Activated naive CD4-positive, alpha-beta T cell treated with anti-CD3 and anti-CD28 coated beads for 36 hours (primary cell): ENCODE measurements around the gene SLC6A19. TPM values are rescaled to one million over a fixed set of nuclear protein-coding genes. Genes with fewer than 3 reads are reported as not detected.

Experiments used
- CTCF ChIA-PET: fragments of 350-600 bp; sonication (Branson Sonifier 250); formaldehyde crosslinking; loops from one replicate; lab custom pipeline; 2021; ENCODE audit warnings: antibody characterized with exemption; lab: Charles Lee
- DNase-seq: peaks from one replicate; pipeline ENCODE4 v3.0.0-alpha.2; 2020
- H3K27ac Mint-ChIP-seq: one replicate; pipeline ENCODE4 v1.8.0; 2021; ENCODE audit warnings: mild to moderate bottlenecking, mixed read lengths
- H3K27me3 Mint-ChIP-seq: one replicate; pipeline ENCODE4 v1.8.0; 2021; ENCODE audit warnings: low read depth, mixed read lengths
- H3K36me3 Mint-ChIP-seq: one replicate; pipeline ENCODE4 v1.8.0; 2021; ENCODE audit warnings: low read depth, mixed read lengths
- H3K4me1 Mint-ChIP-seq: one replicate; pipeline ENCODE4 v1.8.0; 2021; ENCODE audit warnings: low read depth, mixed read lengths
- H3K4me3 Mint-ChIP-seq: one replicate; pipeline ENCODE4 v1.8.0; 2021; ENCODE audit warnings: mild to moderate bottlenecking, moderate library complexity, mixed read lengths
- H3K9me3 Mint-ChIP-seq: one replicate; pipeline ENCODE4 v1.8.0; 2021; ENCODE audit warnings: mixed read lengths
- intact Hi-C: fragments of 100-400 bp; cut with micrococcal nuclease; formaldehyde crosslinking; loops from one replicate; pipeline ENCODE4 v1.15.1; 2023
- total RNA-seq, 2 experiments: library from RNA; stranded (reverse); gene quantifications; one replicate each; pipeline ENCODE4 v1.2.3, GENCODE V29; 2021

Gene SLC6A19
- total RNA-seq, 2 experiments from 2014 or later: not detected

DNA sequence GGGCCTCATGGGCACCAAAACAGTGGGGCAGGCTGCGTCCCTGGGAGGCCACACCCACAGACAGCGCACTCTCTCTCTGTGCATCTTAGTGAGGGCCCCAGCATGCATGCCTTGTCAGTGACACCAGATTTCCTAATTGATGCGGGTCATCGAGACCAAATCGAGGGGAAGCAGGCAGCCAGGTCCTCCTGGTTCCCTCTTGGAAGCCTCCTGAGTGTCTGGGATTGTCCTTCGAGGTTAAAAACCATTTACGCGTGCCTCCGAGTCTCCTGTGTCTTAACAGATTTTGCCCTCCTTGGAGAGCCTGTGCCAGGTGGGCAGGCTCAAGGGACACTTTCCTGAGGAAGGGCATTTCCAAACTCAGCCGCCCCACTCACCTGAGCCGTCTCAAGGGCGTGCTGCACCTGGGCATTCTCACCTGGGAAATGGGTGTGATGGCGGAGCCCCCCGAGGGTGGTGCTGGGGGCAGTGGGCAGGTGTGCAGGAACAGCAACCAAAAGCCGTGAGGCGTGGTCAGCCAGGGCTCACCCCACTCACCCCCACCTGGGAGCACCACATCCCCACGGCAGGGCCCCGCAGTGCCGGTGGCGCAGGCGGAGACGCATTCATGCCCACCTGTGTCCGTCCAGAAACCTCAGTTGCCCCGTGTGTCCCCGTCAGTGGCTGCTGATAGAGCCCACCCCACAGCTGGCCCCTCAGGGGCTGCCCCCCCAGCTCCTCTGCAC lies 2.7 kb downstream of the SLC6A19 start:
- Mint-ChIP-seq H3K4me1 (no peaks in the 10 kb centered on the region), H3K27ac (no peak overlapping the region), H3K36me3 (no peaks in the 10 kb centered on the region), H3K27me3 (peaks cover 2% of the 10 kb centered on the region), H3K9me3 (no peaks in the 10 kb centered on the region), H3K4me3 (no peak overlapping the region)
- intact Hi-C loops: no loop called here
- no peak for DNase-seq
- CTCF ChIA-PET: no interaction called here

DNA sequence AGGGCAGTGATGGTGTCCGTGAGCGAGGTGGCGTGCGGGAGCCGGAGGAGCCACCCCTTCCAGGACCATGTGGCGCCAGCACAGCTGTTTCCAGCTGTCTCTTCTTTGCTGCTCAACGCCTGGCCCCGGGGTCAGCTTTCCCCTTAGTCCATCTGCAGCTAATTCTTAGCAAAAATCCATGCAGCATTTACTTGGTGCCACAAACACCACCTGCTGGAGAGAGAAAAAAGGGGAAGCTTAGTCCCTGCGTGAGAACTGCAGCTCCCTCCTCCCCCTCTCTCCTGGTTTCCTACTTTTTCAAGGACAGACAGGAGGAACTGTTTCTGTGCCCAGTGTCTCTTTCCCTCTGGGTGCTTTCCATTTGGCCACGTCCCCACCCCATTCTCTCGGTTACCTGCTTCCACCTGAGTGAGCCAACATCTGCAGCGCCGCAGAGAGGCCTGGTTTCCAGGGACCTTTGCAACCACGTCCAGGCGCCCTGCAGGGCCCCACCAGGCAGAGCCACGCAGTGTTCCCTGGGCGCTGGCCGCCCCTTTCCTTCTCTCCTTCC lies 3.4 kb downstream of the SLC6A19 start:
- no peaks in the 10 kb centered on the region for H3K4me1 Mint-ChIP-seq
- no peaks in the 10 kb centered on the region for H3K9me3 Mint-ChIP-seq
- DNase-seq: no peak
- H3K36me3 Mint-ChIP-seq: no peaks in the 10 kb centered on the region
- peaks cover 2% of the 10 kb centered on the region for H3K27me3 Mint-ChIP-seq
- no peak overlapping the region for H3K27ac Mint-ChIP-seq
- H3K4me3 Mint-ChIP-seq: no peak overlapping the region
- CTCF ChIA-PET: no interaction called here
- intact Hi-C loops: no loop called here

DNA sequence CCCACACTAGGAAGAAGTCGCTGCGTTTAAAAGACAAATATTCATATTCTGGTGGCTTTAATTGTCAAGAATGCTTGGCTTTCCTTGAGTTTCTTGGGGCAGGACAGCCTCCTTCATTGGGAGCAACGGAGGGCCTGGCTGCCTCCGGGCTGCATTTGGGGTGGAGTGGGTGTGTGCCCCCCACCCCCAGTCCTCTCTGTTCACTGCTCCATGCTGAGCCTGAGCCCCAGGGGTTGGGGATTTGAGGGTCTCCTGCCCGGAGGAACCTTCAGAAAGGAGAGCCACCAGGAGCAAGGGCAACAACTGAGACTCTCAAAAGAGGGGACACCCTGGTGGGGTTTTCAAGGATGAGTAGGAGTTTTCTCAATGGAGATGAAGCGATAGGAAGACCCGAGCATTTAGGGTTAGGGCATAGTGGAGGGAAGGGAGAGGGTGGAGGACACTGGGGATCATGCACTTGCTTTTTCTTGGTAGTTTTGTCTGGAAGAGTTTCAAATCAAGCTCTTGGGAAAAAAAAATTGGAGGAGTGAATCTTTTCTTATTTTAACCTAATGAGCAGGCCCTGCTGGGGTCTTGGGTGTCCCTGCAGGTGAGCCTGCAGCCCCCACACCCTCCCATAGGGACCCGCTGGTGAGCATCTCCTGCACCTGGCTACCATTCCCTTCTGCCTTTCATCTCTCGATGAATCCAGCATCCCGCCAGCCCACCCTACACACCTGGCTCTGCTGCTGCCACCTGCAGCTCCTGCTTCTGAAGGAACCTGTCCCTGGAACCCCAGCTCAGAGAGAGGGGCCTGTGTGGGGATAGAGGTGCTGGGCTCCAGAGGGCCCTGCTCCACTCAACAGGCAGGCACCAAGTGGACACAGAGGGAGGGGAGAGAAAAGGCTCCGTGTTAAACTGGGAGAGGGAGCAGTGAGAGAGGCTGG lies 4.1 kb downstream of the SLC6A19 start:
- Mint-ChIP-seq H3K27ac (no peak overlapping the region), H3K4me3 (no peak overlapping the region), H3K4me1 (no peaks in the 10 kb centered on the region), H3K27me3 (peaks cover 2% of the 10 kb centered on the region), H3K36me3 (no peaks in the 10 kb centered on the region), H3K9me3 (no peaks in the 10 kb centered on the region)
- DNase-seq: no peak
- CTCF ChIA-PET: no interaction called here
- intact Hi-C loops: no loop called here

DNA sequence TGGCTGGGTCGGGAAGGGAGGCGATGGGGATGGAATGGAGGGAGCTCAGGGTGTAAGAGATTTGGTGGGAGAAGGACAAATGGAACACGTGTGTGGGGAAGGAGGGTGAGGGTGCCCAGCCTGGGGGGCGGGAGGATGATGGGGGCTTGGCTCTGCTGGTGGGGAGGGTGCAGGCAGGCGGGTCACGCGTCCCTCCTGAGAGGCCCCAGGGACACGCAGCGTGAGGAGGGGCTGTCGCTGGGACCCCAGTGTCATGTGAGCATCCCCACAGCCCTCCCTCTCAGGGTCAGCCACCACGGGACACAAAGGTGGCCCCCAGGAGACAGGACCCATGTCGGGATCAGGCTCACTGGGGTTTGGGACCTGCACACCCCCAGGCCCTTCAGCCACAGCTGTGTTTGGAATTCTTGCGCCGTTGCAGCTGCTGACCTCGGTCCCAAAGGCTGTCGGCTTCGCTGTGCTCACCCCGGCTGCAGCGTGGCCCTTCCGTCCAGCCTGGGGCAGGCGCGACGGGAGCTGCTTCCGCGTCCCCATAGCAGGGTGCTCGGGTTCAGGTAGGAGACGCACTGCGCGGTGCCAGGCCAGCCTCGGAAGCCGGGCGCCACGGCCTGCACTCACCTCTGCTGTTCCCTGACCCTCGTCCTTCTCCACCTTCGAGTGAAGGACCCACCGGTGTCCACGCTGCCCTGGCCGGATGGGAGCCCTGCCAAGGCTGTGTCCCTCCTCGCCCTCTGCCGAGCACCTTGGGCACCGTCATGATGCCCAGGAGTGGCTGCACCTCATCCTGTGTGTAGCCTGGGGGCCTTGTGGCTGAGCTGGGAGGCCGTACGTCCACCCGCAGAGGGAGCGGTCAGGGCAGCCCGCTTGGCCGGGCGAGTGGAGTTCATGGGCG lies 5.4 kb downstream of the SLC6A19 start:
- DNase-seq: no peak
- no peaks in the 10 kb centered on the region for H3K4me1 Mint-ChIP-seq
- H3K4me3 Mint-ChIP-seq: no peak overlapping the region
- H3K36me3 Mint-ChIP-seq: no peaks in the 10 kb centered on the region
- intact Hi-C loops: no loop called here
- no peaks in the 10 kb centered on the region for H3K9me3 Mint-ChIP-seq
- CTCF ChIA-PET: interaction anchor here (0.5 kb wide), 1 partner anchor 219 kb away, joined by 3 read pairs; no protein-coding TSS in a partner anchor
- H3K27me3 Mint-ChIP-seq: peaks cover 2% of the 10 kb centered on the region
- no peak overlapping the region for H3K27ac Mint-ChIP-seq

DNA sequence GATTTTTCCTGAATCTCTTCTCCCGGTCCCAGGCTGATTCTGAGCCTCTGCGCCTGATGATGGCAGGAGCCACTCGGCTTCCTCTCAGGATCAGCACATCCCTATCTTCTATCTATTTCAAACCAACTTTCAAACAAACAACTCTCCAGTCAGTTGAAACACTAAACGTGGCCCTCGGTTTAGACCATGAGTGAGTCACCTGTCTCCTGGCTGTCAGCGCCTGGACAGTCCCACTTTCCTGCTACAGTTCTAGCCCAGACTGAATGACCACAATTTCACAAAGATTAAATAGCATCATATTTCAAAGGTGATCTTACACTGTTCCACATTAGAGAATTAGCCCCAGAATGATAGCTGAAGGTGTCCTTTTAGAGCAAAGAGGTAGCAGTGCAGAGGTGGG lies 6.2 kb downstream of the SLC6A19 start:
- intact Hi-C loops: no loop called here
- Mint-ChIP-seq H3K27ac (no peak overlapping the region), H3K4me3 (no peak overlapping the region), H3K27me3 (peaks cover 2% of the 10 kb centered on the region), H3K9me3 (no peaks in the 10 kb centered on the region), H3K4me1 (no peaks in the 10 kb centered on the region), H3K36me3 (no peaks in the 10 kb centered on the region)
- CTCF ChIA-PET: no interaction called here
- no peak for DNase-seq

DNA sequence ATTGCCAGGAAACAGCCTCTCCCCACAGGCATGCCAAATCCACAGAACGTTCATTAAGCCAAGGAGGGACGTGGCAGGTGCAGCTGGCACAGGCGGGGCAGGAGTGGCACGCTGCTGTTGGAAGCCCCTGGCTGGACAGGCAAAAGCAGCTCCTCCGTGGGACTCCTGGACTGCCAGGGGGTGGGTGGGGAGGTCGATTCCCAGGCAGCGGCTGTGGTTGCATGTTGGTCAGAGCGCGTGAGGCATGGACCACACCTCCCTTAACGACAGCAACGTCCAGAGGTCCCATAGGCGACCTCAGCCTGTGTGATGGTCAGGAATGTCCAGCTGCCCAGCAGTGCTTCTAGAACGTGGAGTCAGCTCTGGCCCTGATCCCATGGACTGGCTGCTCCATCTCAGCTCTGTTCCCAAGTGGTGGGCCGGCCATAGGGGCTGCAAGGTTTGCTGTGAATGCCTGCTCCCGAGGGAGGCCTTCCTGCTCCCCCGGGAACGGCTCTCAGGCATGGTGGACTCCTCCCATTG lies 6.9 kb downstream of the SLC6A19 start:
- Mint-ChIP-seq H3K4me1 (no peaks in the 10 kb centered on the region), H3K27me3 (peaks cover 2% of the 10 kb centered on the region), H3K4me3 (no peak overlapping the region), H3K36me3 (no peaks in the 10 kb centered on the region), H3K9me3 (no peaks in the 10 kb centered on the region), H3K27ac (no peak overlapping the region)
- intact Hi-C loops: no loop called here
- CTCF ChIA-PET: no interaction called here
- DNase-seq: no peak

DNA sequence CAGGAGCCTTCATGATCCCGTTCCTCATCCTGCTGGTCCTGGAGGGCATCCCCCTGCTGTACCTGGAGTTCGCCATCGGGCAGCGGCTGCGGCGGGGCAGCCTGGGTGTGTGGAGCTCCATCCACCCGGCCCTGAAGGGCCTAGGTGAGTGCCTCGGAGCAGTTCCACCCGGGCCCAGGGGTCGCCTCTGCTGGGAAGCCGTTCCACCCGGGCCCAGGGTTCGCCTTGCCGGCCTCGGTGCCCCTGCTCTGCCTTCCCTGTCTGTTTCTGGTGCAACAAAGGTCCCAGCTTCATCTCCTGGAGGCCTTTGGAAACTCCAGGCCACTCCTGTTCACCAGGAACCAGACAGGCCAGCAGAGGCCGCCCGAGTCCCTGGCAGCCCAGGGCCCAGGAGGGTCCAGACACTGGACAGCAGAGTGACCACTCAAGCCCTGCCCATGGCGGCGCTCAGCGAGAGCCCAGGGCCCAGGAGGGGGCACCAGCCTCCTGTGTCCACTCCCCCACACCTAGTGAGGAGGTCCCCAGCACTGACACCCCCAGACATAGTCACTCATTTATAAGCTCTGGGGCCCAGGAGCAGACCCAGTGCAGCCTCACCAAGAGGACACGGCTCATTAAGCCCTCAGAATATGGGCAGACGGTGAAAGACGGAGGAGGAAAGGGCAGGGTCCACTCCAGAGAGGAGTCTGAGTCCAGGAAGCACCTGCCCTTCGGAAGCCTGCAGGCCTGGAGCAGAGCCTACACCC lies 7.5 kb downstream of the SLC6A19 start:
- intact Hi-C loops: no loop called here
- no peak overlapping the region for H3K27ac Mint-ChIP-seq
- no peak for DNase-seq
- CTCF ChIA-PET: no interaction called here
- no peaks in the 10 kb centered on the region for H3K4me1 Mint-ChIP-seq
- H3K36me3 Mint-ChIP-seq: no peaks in the 10 kb centered on the region
- peaks cover 2% of the 10 kb centered on the region for H3K27me3 Mint-ChIP-seq
- no peak overlapping the region for H3K4me3 Mint-ChIP-seq
- H3K9me3 Mint-ChIP-seq: no peaks in the 10 kb centered on the region

DNA sequence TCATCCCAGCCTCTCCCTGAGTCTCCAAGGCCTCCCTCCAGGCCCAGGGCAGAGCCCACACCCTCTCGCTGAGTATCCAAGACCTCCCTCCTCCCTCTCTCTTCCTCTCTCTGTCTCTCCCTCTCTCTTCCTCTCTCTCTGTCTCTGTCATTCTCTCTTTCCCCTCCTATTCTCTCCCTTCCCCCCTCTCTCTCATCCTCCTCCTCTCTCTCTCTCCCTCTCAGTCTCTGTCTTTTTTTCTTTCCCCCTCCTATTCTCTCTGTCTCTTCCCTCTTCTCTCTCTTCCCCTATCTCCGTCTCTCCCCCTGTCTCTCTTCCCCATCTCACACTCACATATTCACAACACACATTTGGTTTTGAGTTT lies 8.1 kb downstream of the SLC6A19 start:
- Mint-ChIP-seq H3K27me3 (peaks cover 2% of the 10 kb centered on the region), H3K9me3 (no peaks in the 10 kb centered on the region), H3K4me3 (no peak overlapping the region), H3K36me3 (no peaks in the 10 kb centered on the region), H3K27ac (no peak overlapping the region), H3K4me1 (no peaks in the 10 kb centered on the region)
- CTCF ChIA-PET: no interaction called here
- DNase-seq: no peak
- intact Hi-C loops: no loop called here

DNA sequence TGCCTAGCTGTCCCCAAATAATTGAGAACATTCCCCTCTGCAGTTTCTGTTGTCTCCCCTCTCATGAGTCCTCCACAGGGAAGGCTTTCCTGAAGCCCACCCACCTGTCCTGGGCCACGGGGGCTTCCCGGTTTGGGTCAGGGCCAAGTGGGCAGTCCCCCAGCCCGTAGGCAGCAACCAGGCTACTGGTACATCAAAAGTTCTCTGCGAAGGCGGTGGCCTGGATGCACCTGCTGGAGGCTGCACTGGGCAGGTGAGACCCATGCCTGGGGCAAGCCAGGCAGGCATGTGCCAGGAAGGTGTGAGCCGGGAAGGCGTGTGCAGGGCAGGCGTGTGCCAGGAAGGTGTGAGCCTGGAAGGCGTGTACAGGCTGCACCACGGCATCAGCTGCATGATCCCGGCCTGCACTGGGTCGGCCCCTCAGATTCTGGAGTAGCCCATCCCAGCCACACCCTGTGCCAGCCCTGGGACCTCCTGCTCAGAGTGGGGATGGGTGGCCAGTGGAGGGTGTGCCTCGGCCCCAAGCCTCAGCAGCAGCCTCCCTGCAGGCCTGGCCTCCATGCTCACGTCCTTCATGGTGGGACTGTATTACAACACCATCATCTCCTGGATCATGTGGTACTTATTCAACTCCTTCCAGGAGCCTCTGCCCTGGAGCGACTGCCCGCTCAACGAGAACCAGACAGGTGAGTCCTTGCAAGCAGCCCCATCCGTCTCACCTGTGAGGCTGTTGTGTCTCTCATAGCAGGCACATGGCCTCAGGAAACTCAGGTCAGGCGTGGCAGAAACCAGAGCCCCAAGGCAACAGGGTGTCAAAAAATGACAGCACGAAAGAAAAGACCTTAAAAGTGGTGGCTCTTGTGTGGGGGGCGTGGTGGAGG lies 8.7 kb downstream of the SLC6A19 start:
- Mint-ChIP-seq H3K27me3 (no peaks in the 10 kb centered on the region), H3K9me3 (no peaks in the 10 kb centered on the region), H3K4me3 (no peak overlapping the region), H3K27ac (no peak overlapping the region), H3K36me3 (no peaks in the 10 kb centered on the region), H3K4me1 (no peaks in the 10 kb centered on the region)
- no peak for DNase-seq
- CTCF ChIA-PET: no interaction called here
- intact Hi-C loops: no loop called here

DNA sequence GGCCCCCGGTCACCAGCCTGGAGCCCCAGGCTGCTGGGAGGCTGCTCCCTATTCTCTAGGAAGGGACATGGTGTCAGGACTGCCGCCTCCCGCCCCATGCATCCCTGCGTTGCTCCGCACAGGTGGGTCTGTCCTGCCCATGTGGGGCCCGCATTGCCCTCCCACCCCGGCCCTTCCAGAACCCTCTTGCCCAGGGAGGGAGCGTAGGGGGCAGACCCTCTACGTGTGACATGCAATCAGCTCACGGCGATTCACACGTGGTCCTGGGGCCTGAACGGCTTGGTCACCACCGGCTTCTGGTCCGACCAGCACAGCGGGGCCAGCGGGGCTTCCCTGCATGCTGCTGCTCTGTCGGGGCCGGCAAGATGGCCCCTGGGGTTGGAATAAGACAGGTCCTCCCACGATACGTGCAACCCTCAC lies 9.4 kb downstream of the SLC6A19 start:
- H3K9me3 Mint-ChIP-seq: no peaks in the 10 kb centered on the region
- H3K27ac Mint-ChIP-seq: no peak overlapping the region
- CTCF ChIA-PET: no interaction called here
- no peak overlapping the region for H3K4me3 Mint-ChIP-seq
- intact Hi-C loops: no loop called here
- no peaks in the 10 kb centered on the region for H3K4me1 Mint-ChIP-seq
- DNase-seq: no peak
- H3K27me3 Mint-ChIP-seq: no peaks in the 10 kb centered on the region
- H3K36me3 Mint-ChIP-seq: no peaks in the 10 kb centered on the region

DNA sequence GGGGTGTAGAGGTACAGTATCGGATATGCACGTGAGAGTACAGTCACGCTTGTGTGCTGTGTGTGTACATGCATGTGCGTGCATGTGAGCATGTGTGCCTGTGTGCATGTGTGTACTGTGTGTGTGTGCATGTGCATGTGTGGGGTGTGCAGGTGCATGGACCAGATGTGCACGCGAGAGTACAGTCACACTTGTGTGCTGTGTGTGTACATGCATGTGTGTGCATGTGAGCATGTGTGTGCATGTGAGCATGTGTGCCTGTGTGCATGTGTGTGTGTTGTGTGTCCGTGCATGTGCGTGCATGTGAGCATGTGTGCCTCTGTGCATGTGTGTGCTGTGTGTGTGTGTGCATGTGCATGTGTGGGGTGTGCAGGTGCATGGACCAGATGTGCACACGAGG lies 10.3 kb downstream of the SLC6A19 start:
- Mint-ChIP-seq H3K9me3 (no peaks in the 10 kb centered on the region), H3K4me1 (no peaks in the 10 kb centered on the region), H3K27ac (no peak overlapping the region), H3K36me3 (no peaks in the 10 kb centered on the region), H3K27me3 (no peaks in the 10 kb centered on the region), H3K4me3 (no peak overlapping the region)
- CTCF ChIA-PET: no interaction called here
- intact Hi-C loops: no loop called here
- DNase-seq: no peak
